ENCODE measurements around the gene CCL1.
"Not testable (repeated sequence)": the region's sequence is repeated elsewhere in the genome, so short reads cannot be mapped to it uniquely, and the experiment has no call there.

Gene CCL1

DNA sequence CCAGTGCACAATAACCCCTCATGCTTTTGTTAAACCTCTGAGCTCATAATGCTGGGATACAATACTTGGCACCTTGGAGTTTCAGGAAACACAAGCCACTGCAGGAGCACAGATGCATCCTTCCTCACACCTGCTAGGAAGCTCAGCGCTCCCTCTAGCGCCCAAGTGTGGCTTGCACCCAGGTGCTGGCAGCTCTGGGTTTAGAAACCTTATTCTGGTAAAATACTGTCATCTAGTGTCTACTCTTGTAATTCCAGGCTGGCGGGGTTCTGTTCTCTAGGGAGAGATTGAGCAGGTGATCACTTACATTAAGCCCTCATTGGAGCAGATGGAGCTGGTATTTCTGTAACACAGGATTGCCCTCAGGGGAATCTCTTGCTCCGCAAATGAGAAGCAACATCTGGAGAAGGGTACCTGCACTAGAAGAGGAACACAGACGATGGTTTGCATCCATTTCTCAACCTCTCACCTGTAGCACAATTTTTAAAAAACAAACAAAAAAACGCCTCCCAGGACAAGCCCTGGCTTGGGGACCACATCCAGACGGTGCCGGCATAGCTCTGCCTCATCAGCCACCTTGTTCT lies 1.5 kb downstream of the CCL1 start:
- DNase-seq (ENCODE audit: insufficient read length, low spot score) (peak; percentile 59), FAIRE-seq (no peak)

DNA sequence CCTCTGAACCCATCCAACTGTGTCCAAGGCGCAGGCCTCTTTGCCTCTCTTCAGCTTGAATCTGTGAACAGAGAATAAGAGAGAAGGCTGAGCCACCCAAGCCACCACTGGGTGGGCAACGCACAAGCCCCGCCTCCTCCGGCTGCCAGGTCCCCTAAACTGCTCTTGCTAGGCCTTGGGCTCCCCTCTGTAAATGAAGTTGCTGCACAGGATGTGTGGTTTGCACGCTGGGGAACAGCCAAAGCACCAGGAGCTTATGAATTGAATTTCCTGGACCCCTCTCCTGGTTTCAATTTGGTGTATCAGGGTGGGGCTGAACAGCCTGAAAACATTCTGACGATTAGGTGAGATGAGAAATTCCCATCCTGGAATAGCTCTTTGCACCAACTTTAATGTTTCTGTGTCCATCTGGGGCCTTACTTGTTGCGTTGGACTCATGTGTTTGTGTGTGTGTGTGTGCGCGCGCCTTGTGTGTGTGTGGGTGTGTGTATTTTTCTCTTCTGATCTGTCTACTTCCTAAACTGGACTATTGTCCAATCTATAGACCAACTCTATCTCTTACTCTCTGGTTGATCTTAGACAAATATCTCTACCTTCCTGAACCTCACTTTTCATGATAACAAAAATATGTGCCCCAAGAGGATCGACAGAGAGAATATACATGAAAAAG lies 2.3 kb downstream of the CCL1 start:
- no peak for FAIRE-seq

DNA sequence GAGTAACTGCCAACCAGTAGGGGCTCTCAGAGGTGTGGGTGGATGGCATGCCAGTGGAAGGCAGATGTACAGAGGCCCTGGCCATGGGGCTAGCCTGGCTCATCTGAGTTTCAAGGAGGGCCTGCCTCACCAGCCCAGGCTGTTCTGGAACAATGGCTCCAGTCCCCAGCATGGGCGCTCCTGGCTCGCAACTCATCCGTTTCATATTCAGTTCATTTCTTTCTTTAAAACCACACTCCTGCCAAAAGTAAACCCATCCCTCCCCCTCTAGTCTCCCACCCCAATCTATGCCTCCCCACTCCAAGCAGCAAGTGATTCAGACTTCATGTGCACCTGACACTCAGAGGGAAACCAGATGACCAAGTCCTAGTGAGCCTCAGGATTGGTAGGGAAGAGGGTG lies 4.4 kb downstream of the CCL1 start:
- FAIRE-seq (no peak), DNase-seq (ENCODE audit: insufficient read length, low spot score) (no peak)

More for the DNA sequence above, 2.3 kb downstream of the CCL1 start:
- no peak for DNase-seq (ENCODE audit: insufficient read length, low spot score)

DNA sequence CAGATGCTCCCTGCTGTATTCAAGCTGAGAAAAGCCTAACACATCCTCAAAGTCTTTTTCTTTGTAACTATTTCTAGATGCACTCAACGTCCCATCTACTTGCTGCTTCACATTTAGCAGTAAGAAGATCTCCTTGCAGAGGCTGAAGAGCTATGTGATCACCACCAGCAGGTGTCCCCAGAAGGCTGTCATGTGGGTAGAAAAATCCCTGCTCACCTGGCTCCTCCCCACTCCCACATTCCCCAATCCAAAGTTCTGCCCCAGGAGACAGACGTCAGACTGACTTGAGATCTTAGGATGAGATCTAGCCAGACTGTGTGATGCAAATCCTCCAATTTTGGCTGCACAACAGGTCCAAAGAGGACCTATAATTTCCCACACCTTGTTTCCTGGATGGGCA lies 5.6 kb downstream of the CCL1 start:
- DNase-seq (ENCODE audit: insufficient read length, low spot score) (no peak), FAIRE-seq (no peak)

DNA sequence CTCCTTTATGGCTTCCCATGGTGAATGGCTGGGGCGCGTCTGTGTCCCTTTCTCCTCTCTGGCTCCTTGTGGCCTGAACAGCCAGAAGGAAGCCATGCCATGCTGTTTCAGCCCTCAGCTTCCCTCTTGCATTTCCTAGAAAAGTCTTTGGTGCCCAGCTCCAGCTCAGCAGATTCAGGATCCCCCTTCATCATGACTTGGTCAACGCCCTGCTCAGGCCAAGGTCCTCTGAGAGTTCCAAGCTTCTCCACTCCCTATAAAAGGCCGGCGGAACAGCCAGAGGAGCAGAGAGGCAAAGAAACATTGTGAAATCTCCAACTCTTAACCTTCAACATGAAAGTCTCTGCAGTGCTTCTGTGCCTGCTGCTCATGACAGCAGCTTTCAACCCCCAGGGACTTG lies 6.8 kb downstream of the CCL1 start, which contains the start of gene CCL13:
Gene CCL13, plus strand, starts transcription at position 287 of the 400 bp plus-strand sequence. Its CDS starts 47 bp downstream, at position 334.
- DNase-seq (ENCODE audit: insufficient read length, low spot score) (no peak), FAIRE-seq (no peak)

DNA sequence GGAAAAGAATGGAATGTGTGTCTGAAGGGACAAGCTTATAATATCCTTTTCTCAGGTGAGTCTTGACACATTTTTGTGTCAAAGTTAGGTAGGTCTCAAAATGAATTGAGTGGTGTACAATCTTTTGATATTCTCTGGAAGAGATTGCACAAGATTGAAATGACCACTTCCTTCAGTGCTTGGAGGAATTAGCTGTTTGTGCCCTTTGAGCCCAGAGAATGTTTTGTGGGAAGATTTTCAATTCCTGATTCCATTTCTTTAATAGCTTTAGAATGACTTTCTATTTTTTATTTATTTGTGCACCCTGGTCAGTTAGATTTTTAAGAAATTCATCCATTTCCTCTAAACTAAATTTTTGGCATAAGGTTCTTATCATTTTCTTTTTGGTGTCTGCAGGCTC lies 8.4 kb downstream of the CCL1 start:
- no peak for DNase-seq (ENCODE audit: insufficient read length, low spot score)
- no peak for FAIRE-seq

DNA sequence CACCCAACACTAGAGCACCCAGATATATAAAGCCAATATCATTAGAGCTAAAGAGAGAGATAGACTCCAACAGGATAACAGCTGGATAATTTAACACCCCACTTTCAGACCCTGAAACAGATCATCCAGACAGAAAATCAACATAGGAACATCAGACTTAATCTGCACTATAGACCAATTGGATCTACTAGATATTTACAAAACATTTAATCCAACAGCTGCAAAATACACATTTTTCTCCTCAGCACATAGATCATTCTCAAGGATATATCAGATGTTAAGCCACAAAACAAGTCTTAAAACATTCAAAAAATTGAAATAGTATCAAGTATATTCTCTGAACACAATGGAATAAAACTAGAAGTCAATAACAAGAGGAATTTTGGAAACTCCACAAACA lies 10.8 kb downstream of the CCL1 start:
- FAIRE-seq: no peak
- DNase-seq (ENCODE audit: insufficient read length, low spot score): no peak

DNA sequence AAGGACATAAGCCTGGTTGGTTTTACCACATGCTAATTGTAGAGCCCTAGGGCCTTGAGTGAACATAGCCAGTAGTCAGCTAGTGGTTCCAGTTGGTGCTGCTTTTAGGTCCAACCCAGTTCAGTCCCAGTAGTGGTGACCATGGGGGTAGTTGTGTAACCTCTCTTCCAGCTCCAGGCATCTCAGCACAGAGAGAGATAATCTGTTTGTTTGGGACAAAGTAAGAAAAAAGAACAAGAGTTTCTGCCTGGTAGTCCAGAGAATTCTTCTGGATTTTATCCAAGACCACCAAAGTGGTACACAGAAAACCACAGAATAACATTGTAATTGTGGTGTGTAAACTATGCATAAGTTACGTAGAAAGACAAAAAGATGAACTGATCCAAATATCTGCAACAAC lies 11.9 kb downstream of the CCL1 start:
- no peak for DNase-seq (ENCODE audit: insufficient read length, low spot score)
- FAIRE-seq: no peak

DNA sequence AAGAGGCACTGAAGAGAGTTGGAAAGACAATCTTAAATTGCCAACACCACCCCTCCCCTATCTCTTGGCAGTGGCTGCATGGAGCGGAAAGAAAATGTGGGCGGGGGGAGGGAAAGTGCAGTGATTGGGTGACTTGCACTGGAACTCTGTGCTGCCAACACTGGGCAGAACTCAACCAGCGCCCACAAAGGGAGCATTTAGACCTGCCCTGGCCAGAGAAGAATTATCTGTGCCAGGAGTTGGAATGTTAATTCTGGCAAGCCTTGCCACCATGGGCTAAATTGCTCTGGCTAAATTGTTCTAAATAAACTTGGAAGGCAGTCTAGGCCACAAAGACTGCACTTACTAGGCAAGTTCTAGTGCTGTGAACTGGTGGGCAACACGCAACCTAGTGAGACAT lies 13.3 kb downstream of the CCL1 start:
- FAIRE-seq: no peak

DNA sequence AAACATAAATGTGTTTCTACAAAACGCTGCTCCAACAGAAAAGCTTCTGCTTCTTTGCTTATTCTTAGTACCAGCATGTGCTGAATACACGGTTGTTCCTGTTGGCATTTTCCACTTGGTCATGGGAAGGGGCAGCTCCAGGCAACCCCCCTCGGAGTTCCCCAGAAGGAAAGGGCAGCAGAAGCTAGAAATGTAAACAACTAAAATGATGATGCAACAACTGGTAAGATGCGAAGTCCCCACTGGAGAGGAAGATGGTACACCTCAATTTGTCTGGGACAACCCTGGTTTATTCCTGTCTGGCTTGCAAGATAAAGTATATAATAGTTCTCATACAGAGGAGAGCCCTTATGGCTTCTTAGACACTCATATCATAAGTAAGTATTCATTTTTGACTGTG lies 16.0 kb downstream of the CCL1 start:
- FAIRE-seq: no peak
- DNase-seq (ENCODE audit: insufficient read length, low spot score): no peak

More for the DNA sequence above, 13.3 kb downstream of the CCL1 start:
- DNase-seq (ENCODE audit: insufficient read length, low spot score): no peak

DNA sequence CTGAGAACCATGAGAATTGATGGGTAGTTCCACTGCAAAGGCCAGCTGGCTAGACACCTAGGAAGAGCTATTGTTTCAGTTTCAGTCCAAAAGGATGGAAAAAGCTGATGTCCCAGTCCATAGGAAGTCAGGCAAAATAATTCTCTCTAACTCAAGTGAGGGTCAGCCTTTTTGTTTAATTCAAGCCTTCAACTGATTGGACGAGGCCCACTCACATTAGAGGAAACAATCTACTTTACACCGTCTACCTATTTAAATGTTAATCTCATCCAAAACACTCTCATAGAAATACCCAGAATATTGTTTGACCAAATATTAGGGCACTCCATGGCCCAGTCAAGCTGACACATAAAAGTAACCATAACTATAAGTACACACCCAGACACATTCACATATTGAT lies 21.1 kb downstream of the CCL1 start:
- DNase-seq (ENCODE audit: insufficient read length, low spot score) (no peak), FAIRE-seq (no peak)

DNA sequence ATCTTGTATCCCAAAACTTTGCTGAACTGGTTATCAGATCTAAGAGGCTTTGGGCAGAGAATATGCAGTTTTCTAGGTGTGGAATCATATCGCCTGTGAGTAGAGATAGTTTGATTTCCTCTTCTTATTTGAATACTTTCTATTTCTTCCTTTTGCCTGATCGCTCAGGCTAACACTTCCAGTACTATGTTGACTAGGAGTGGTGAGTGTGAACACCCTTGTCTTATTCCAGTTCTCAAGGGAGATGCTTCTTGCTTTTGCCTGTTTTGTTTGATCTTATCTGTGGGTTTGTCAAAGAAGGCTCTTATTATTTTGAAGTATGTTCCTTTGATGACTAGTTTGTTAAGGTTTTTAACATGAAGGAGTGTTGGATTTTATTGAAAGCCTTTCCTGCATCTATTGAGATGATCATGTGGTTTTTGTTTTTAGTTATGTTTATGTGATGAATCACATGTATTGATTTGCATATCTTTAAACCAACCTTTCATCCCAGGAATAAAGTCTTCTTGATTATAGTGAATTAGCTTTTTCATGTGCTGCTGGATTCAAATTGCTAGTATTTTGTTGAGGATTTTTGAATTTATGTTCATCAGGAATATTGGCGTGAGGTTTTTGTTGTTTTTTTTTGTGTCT lies 23.8 kb downstream of the CCL1 start:
- FAIRE-seq (no peak), DNase-seq (ENCODE audit: insufficient read length, low spot score) (no peak)

DNA sequence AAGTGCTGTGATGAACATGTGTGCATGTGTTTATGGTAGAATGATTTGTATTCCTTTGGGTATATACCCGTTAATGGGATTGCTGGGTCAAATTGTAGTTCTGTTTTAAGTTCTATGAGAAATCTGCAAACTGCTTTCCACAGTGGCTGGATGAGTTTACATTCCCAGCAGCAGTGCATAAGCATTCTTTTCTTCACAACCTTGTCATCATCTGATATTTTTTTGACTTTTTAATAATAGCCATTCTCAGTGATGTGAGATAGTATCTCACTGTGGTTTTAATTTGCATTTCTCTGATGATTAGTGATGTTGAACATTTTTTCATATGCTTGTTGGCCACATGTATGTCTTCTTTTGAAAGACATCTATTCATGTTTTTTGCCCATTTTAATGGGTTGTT lies 25.3 kb downstream of the CCL1 start:
- FAIRE-seq: no peak
- DNase-seq (ENCODE audit: insufficient read length, low spot score): no peak

DNA sequence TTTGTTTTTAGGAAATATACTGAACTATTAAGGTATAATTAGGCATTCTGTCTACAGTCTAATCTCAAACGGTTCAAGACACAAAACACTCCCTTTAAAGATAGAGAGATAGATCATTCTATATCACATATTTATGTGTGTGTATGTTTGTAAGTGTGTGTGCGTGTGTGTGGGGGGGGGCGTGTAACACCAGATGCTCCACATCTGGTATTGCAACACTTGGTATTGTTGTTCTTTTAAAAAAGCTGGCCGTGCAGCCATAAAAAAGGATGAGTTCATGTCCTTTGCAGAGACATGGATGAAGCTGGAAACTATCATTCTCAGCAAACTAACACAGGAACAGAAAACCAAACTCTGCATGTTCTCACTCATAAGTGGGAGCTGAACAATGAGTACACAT lies 35.5 kb downstream of the CCL1 start:
- not testable (repeated sequence) for DNase-seq (ENCODE audit: insufficient read length, low spot score); FAIRE-seq

DNA sequence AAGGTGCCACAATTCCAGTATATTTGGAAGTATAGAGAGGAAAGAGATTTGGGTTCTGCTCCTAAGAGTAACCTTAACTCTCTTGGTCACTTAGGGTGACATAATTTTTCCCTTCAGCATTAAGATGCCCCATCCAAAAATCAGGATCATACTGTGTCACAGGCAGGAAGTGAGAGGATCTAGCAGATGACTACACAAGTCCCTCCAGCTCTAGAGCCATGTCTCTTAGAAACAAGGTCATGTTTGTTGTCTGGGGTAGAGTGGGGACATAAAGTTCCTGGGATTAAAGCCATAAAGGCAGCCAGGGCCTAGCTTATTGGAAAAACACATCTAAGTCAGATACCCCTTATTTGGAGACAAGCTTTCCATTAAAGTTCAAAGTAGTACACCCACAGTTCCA lies 41.1 kb downstream of the CCL1 start:
- FAIRE-seq (no peak), DNase-seq (ENCODE audit: insufficient read length, low spot score) (no peak)

DNA sequence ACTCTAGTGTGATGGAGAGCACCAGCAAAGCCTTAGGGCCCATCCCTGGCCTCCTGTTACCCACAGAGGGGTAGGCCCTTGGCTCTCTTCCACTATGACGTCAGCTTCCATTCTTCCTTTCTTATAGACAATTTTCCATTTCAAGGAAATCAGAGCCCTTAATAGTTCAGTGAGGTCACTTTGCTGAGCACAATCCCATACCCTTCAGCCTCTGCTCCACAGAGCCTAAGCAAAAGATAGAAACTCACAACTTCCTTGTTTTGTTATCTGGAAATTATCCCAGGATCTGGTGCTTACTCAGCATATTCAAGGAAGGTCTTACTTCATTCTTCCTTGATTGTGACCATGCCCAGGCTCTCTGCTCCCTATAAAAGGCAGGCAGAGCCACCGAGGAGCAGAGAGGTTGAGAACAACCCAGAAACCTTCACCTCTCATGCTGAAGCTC lies 44.0 kb downstream of the CCL1 start, which contains the start of gene CCL8:
Gene CCL8, plus strand, starts transcription at position 397 of the 445 bp plus-strand sequence. CDS start 67 bp downstream, outside the sequence.
- DNase-seq (ENCODE audit: insufficient read length, low spot score): no peak
- no peak for FAIRE-seq

DNA sequence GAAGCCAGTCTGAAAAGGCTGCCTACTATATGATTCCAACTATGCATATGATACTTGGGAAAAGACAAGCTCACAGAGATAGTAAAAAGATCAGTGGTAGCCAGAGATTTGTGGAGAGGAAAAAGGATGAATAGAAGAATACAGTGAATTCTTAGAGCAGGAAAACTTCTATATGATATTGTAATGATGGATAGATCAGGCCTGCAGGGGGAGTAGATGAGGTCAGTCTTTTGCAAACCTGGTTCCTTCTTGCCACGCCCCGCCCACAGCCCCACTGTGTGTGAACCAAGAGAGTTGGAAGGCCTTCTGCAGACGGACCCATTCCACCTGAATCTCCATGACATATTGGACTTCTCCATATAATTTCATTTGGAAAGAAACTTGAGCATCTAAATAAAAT lies 44.6 kb downstream of the CCL1 start:
- FAIRE-seq (no peak), DNase-seq (ENCODE audit: insufficient read length, low spot score) (no peak)

DNA sequence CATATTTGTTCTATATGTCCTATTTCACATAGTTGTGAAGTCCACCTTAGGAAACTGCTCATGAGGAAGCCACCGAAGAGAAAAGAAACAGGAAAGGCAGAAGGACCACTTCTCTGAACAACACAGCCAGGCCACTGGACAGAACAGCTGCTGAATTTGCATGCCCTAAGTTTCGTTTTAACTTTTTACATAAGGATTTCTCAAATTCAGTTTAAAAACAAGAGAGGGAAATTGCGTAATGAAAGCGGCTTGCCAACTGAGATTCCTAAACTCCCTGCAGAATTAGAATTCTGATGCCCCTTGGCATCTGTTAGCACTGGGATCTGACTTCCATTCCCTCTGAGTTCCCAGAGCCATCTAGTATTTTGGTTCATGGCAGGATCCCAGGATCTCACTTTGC lies 48.8 kb downstream of the CCL1 start:
- DNase-seq (ENCODE audit: insufficient read length, low spot score) (no peak), FAIRE-seq (no peak)

DNA sequence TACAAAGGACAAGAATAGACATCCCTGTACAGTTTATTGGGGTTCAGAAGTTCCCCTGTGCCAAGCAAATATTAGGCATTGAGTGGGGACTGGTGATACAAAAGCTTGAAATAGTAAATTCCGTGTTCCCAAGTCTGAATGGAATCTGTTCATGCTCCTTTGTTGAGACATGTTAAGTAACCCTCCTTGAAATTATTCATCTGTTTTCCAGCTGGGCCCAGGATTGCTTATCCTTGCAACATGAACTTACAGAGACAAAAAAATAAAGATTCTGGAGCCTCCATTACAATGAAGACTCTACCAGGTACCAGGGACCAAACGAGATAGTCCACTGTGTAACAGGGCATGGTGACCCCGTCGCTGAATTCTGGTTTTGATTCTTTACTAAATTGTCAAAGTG lies 49.9 kb downstream of the CCL1 start:
- DNase-seq (ENCODE audit: insufficient read length, low spot score): no peak

DNA sequence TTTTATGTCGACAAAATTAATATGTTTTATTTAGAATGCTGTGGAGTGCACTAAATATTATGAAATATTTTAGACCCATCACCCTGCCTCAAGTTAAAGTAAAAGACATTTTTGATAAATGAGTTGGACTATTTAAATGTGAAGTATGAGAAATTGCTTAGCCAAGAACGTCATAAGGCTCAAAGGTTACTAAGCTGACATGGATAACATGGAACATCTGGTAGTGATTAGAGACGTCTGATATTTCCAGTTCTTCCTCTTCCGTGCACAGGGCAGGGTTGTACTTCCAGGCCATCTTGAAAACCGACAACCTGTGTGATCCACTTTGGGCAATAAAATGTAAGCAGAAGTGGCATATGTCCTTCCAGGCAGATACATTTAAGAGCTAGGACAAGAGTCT lies 51.0 kb downstream of the CCL1 start:
- FAIRE-seq (no peak), DNase-seq (ENCODE audit: insufficient read length, low spot score) (no peak)

More for the DNA sequence above, 49.9 kb downstream of the CCL1 start:
- FAIRE-seq: no peak

DNA sequence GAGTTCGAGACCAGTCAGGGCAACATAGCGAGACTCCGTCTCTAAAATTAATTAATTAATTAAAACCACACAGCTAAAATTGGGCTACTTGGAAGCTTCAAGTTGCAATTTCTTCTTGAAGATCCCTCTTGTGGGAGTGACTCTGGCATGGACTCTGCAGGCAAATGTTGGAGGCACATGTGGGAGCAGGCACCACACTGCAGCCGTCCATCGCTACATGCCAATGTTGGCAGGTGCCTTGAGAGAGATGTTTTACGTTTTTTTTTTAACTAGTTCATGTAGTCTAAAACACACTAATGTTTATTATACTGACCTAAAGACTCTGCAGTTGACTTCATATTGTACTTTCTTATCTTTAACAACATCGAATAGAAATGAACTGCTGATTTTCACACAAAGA lies 51.7 kb downstream of the CCL1 start:
- DNase-seq (ENCODE audit: insufficient read length, low spot score): no peak

More for the DNA sequence above, 51.7 kb downstream of the CCL1 start:
- no peak for FAIRE-seq
